ENCODE data around the gene SETMAR. TPM values are rescaled to one million over a fixed set of nuclear protein-coding genes. Genes with fewer than 3 reads are reported as not detected.

SETMAR gene
- total RNA-seq, 2 experiments from 2014 or later, result 16.6 to 19.2 TPM

DNA sequence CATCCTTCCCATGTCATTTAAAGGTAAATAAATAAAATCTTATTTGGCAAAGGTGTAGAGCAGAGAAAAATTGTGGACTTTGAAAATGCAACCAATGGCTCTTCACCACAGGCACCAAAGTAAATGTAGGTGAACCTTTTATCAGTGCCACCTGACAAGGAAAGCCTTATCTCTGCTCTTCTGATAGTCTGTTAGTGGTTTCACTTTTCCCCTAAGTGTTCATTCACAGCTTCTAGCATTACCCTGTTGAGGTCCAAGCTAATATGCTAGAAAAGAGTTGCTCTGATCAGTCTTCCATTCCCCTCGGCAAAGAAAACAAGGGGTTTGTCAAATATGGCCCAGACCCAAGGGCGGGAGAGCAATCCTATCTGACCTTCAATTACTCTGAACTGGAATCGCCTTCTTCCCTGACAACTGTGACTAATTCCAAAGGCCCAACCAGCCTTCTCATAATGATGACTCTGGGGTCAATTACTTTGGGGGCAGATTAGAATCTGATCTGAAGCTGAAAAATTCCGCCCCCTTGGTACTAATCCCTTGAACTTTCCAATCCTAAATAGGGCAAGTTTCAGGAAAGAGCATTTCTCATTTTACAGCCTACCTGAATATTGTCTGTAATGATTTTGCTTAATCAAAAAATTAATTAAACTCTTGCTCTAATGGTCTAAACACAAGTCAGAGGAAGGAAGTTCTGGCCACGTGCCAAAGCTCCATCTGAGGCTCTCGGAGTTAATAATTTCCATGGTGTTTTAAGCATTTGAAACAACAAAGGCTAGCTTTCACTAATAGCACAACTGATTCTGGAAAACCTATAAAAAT, 52.4 kb downstream of the SETMAR start:
- Histone ChIP-seq H3K4me2 (ENCODE audit: low read length) (no peak overlapping the region), H3K9me3 (ENCODE audit: low read length) (no peaks in the 10 kb centered on the region), H3K36me3 (ENCODE audit: insufficient read depth, low read length) (no peaks in the 10 kb centered on the region), H3K9me2 (ENCODE audit: insufficient read depth, low read length) (no peaks in the 10 kb centered on the region), H2AFZ (ENCODE audit: low read length) (no peak overlapping the region), H3K27ac (ENCODE audit: low read depth, low read length, poor library complexity, severe bottlenecking) (no peak overlapping the region), H3K4me1 (ENCODE audit: insufficient read depth, low read length, poor library complexity, severe bottlenecking) (no peaks in the 10 kb centered on the region), H3K79me2 (ENCODE audit: insufficient read depth, low read depth, low read length) (no peaks in the 10 kb centered on the region), H4K20me1 (ENCODE audit: insufficient read depth, low read length) (no peaks in the 10 kb centered on the region), H3K4me3 (ENCODE audit: low read depth, low read length, poor library complexity, severe bottlenecking) (no peak overlapping the region)
- POLR2A ChIA-PET, result no interaction called here
- BruUV-seq (replicated peaks), result no TSS peak
- TF ChIP-seq EZH2phosphoT487 (IDR thresholded peaks at IDR 0.05; ENCODE audit: borderline replicate concordance, low read depth, low read length), result no peak
- TF ChIP-seq, protein P1, sequence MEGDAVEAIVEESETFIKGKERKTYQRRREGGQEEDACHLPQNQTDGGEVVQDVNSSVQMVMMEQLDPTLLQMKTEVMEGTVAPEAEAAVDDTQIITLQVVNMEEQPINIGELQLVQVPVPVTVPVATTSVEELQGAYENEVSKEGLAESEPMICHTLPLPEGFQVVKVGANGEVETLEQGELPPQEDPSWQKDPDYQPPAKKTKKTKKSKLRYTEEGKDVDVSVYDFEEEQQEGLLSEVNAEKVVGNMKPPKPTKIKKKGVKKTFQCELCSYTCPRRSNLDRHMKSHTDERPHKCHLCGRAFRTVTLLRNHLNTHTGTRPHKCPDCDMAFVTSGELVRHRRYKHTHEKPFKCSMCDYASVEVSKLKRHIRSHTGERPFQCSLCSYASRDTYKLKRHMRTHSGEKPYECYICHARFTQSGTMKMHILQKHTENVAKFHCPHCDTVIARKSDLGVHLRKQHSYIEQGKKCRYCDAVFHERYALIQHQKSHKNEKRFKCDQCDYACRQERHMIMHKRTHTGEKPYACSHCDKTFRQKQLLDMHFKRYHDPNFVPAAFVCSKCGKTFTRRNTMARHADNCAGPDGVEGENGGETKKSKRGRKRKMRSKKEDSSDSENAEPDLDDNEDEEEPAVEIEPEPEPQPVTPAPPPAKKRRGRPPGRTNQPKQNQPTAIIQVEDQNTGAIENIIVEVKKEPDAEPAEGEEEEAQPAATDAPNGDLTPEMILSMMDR (conservative IDR thresholded peaks at IDR 0.05; ENCODE audit: low read length), result no peak
- intact Hi-C loops (cut with micrococcal nuclease; ENCODE audit: unreplicated experiment), result no loop called here
- CTCF ChIA-PET (ENCODE audit: unreplicated experiment), result no interaction called here
- no peak for DNase-seq (ENCODE audit: low spot score)

DNA sequence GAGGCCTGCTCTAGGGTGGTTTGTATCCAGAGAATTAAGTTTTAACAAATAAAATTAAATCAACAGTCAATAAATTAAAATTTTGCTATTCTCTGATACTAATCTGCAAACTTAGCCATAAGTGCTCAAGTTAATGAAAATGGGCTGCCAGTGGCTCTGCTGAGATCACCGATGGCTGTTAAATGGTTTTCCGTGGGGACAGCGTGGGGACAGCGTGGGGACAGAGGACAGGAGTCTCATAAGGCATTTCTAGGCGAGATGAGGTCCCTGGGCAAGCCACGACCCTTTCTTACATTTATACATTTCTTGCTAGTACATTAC, 53.0 kb downstream of the SETMAR start:
- H3K4me1 ChIP-seq (ENCODE audit: insufficient read depth, low read length, poor library complexity, severe bottlenecking), result no peaks in the 10 kb centered on the region
- H3K4me3 ChIP-seq (ENCODE audit: low read depth, low read length, poor library complexity, severe bottlenecking), result no peak overlapping the region
- H3K4me2 ChIP-seq (ENCODE audit: low read length), result no peak overlapping the region
- H3K9me3 ChIP-seq (ENCODE audit: low read length), result no peaks in the 10 kb centered on the region
- intact Hi-C loops (cut with micrococcal nuclease; ENCODE audit: unreplicated experiment), result no loop called here
- POLR2A ChIA-PET, result no interaction called here
- no peaks in the 10 kb centered on the region for H3K9me2 ChIP-seq (ENCODE audit: insufficient read depth, low read length)
- H2AFZ ChIP-seq (ENCODE audit: low read length), result no peak overlapping the region
- no peak overlapping the region for H3K27ac ChIP-seq (ENCODE audit: low read depth, low read length, poor library complexity, severe bottlenecking)
- H3K79me2 ChIP-seq (ENCODE audit: insufficient read depth, low read depth, low read length), result no peaks in the 10 kb centered on the region
- no peaks in the 10 kb centered on the region for H3K36me3 ChIP-seq (ENCODE audit: insufficient read depth, low read length)
- BruUV-seq (replicated peaks), result no TSS peak
- H4K20me1 ChIP-seq (ENCODE audit: insufficient read depth, low read length), result no peaks in the 10 kb centered on the region
- TF ChIP-seq, protein P1 (conservative IDR thresholded peaks at IDR 0.05; ENCODE audit: low read length), result no peak
- TF ChIP-seq EZH2phosphoT487 (IDR thresholded peaks at IDR 0.05; ENCODE audit: borderline replicate concordance, low read depth, low read length), result no peak
- CTCF ChIA-PET (ENCODE audit: unreplicated experiment), result no interaction called here
- no peak for DNase-seq (ENCODE audit: low spot score)

DNA sequence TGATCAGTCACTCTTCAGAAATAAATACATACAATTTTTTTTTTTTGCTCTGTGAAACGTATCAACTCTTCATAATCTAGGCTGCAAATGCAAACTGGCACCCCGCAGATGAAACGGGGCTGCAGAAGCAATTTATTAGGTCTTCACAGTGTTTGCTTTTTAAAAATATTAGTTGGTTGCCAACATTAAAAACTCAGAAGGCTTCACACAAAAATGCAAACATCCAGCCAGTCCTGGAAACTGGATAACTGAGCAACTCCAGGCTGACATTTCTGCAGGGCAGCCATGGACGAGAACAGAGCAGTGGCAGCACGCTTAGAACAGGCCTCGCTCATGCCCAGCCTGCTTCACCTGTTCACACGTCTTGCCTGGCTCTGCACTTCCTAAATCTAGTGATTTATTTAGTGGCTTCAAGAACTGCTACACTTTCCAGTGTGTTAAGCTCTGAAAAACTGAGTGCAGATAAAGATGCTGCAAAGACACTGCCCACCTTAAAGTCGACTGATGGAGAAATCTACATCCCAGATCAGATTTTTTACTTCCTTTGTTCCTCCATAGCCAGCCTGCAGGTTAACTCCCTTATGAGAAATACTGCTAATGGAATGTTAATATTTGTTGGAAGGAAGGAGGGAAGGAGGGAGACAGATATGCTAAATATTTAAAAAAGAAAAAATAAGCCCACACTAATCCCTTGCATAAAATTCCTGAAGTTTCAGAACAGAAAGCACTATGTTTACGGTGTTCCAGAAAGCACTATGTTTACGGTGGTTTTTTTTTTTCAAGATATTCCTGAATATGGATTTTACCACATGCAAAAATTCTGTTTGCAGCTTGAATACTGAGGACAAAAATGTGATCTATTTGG, 53.6 kb downstream of the SETMAR start:
- Histone ChIP-seq H3K4me3 (ENCODE audit: low read depth, low read length, poor library complexity, severe bottlenecking) (no peak overlapping the region), H3K9me3 (ENCODE audit: low read length) (no peaks in the 10 kb centered on the region), H3K4me1 (ENCODE audit: insufficient read depth, low read length, poor library complexity, severe bottlenecking) (no peaks in the 10 kb centered on the region), H3K36me3 (ENCODE audit: insufficient read depth, low read length) (no peaks in the 10 kb centered on the region), H2AFZ (ENCODE audit: low read length) (no peak overlapping the region), H3K4me2 (ENCODE audit: low read length) (no peak overlapping the region), H3K27ac (ENCODE audit: low read depth, low read length, poor library complexity, severe bottlenecking) (no peak overlapping the region), H3K9me2 (ENCODE audit: insufficient read depth, low read length) (no peaks in the 10 kb centered on the region), H3K79me2 (ENCODE audit: insufficient read depth, low read depth, low read length) (no peaks in the 10 kb centered on the region), H4K20me1 (ENCODE audit: insufficient read depth, low read length) (no peaks in the 10 kb centered on the region)
- ChIA-PET POLR2A (no interaction called here), CTCF (ENCODE audit: unreplicated experiment) (no interaction called here)
- no peak for TF ChIP-seq EZH2phosphoT487 (IDR thresholded peaks at IDR 0.05; ENCODE audit: borderline replicate concordance, low read depth, low read length)
- TF ChIP-seq, protein P1 (conservative IDR thresholded peaks at IDR 0.05; ENCODE audit: low read length), result no peak
- DNase-seq (ENCODE audit: low spot score), result no peak
- BruUV-seq (replicated peaks), result no TSS peak
- intact Hi-C loops (cut with micrococcal nuclease; ENCODE audit: unreplicated experiment), result no loop called here
